Vagina (tissue), 2 donors: Measurements from ENCODE around the gene CBFB.

Experiments used
- CTCF ChIP-seq, 3 experiments: fragments of 450-650 bp in 2 of 3; fragments of 200-600 bp in 1 of 3; sonication (generic) in 1 of 3; IDR thresholded peaks; one replicate each; pipeline ENCODE4 v1.5.1; 2017 to 2019; ENCODE audit warnings: antibody characterized with exemption in 3 of 3, mild to moderate bottlenecking in 2 of 3, moderate library complexity in 2 of 3
- POLR2AphosphoS5 ChIP-seq, 2 donors: sonication (generic); formaldehyde crosslinking; IDR thresholded peaks; one replicate each; pipeline ENCODE4 v1.9.0; 2017; ENCODE audit warnings: antibody characterized with exemption in 2 of 2, mild to moderate bottlenecking in 2 of 2, low read depth in 1 of 2; ENCODE audit not compliant: insufficient read depth in 1 of 2

- TF ChIP-seq POLR2AphosphoS5 (IDR thresholded peaks at IDR 0.05; ENCODE audit: insufficient read depth in 1 of 2, low read depth in 1 of 2) (no peak), CTCF (IDR thresholded peaks at IDR 0.05) (no peak)
These were observed 21.9 kb upstream of the CBFB start for GRCh38 chr16:67006930-67007658.
